DND-41 (cell line): Measurements from ENCODE around the gene CDK8.

Experiments used
- EZH2 ChIP-seq: IDR thresholded peaks from 3 replicates; pipeline ENCODE4 v1.6.1; 2012; ENCODE audit warnings: borderline replicate concordance, low read depth, mild to moderate bottlenecking, moderate library complexity, low read length, inconsistent platforms; ENCODE audit not compliant: severe bottlenecking
- TF ChIP-seq, protein P1 (sequence below): IDR thresholded peaks from 2 replicates; pipeline ENCODE4 v1.5.1; 2012; ENCODE audit warnings: borderline replicate concordance, low read length, moderate library complexity, mild to moderate bottlenecking; ENCODE audit not compliant: poor library complexity, severe bottlenecking; ENCODE audit errors: extremely low read depth

DNA sequence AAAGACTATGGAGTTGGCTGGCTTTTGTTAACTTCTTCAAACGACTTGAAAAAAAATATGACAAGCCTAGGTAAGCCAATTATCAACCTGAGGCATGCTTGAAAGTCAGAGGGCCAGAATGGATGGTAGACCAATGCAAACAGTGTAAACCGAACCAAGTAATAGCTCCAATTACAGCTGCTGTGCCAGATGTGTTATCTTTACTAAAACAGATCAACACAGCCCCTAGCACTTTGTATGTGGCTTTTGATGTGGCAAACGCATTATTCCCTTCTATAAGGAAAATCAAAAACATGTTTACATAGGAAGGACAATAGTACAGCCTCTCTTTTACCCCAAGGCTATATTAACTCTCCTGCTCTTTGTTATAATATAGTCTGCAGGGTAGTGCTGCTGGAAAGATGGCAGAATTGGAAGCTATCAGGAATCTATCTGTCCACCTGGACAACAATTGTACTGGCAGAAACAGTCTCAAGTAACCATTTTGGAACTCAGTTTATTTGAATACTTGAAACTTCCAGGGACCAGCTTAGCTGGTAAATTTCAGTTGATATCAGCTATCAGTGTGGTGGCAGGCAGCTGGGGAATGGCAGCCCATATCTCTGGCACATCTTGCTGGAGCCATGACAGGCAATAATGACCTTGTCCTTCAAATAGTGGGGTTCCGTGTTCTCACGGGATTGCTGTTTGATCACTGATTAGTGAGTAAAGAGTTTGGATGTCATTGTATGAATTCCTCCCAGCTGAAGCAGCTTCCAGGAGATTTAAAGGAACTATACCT, 159.2 kb downstream of the CDK8 start:
- TF ChIP-seq, protein P1, sequence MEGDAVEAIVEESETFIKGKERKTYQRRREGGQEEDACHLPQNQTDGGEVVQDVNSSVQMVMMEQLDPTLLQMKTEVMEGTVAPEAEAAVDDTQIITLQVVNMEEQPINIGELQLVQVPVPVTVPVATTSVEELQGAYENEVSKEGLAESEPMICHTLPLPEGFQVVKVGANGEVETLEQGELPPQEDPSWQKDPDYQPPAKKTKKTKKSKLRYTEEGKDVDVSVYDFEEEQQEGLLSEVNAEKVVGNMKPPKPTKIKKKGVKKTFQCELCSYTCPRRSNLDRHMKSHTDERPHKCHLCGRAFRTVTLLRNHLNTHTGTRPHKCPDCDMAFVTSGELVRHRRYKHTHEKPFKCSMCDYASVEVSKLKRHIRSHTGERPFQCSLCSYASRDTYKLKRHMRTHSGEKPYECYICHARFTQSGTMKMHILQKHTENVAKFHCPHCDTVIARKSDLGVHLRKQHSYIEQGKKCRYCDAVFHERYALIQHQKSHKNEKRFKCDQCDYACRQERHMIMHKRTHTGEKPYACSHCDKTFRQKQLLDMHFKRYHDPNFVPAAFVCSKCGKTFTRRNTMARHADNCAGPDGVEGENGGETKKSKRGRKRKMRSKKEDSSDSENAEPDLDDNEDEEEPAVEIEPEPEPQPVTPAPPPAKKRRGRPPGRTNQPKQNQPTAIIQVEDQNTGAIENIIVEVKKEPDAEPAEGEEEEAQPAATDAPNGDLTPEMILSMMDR = no peak
- no peak for TF ChIP-seq EZH2
